Colonic mucosa (tissue), 4 donors: ENCODE results near the gene CDCA5. TPM values are rescaled to one million over a fixed set of nuclear protein-coding genes. Genes with fewer than 3 reads are reported as not detected.

Source experiments
- DNase-seq: peaks from one replicate; pipeline ENCODE4 v3.0.0-alpha.2; 2020
- H3K27ac ChIP-seq: fragments of 200-600 bp; one replicate; pipeline ENCODE4 v1.8.0; 2021
- H3K27me3 ChIP-seq: fragments of 200-600 bp; one replicate; pipeline ENCODE4 v1.8.0; 2021
- H3K36me3 ChIP-seq: fragments of 200-600 bp; one replicate; pipeline ENCODE4 v1.8.0; 2021
- H3K4me1 ChIP-seq: fragments of 200-600 bp; one replicate; pipeline ENCODE4 v1.8.0; 2021; ENCODE audit warnings: mild to moderate bottlenecking
- H3K4me3 ChIP-seq: fragments of 200-600 bp; one replicate; pipeline ENCODE4 v1.8.0; 2021
- H3K9ac ChIP-seq, 2 donors: one replicate each; pipeline ENCODE4 v1.7.0; 2013; ENCODE audit warnings: control low read depth in 2 of 2, low read depth in 2 of 2, low read length in 2 of 2
- H3K9me3 ChIP-seq: fragments of 200-600 bp; one replicate; pipeline ENCODE4 v1.8.0; 2021
- CTCF ChIP-seq: fragments of 200-600 bp; IDR thresholded peaks from one replicate; pipeline ENCODE4 v1.8.0; 2022; ENCODE audit warnings: antibody characterized with exemption, mild to moderate bottlenecking
- intact Hi-C: fragments of 100-400 bp; cut with DNase I; formaldehyde crosslinking; loops from one replicate; pipeline ENCODE4 v1.14.1; 2022
- total RNA-seq, 2 donors: library from RNA; stranded (reverse); fragmentation: NEBNext Ultra II Directional in 1 of 2; extraction: Animal tissue kit (Norgen Biotek cat#: 25700) in 1 of 2; gene quantifications; one replicate each; pipeline ENCODE4 v1.2.1, GENCODE V29; 2021
- donor health status: healthy.
- donor health status: DM: no; HTN: no; CAD: no.
- donor health status: DM: no; HTN: no; CAD: no.

CDCA5 gene
- total RNA-seq, 2 donors from 2014 or later = 9.7 to 51.7 TPM

GRCh38 chr11:65063532-65063931 lies 20.3 kb downstream of the CDCA5 start:
- no peak for DNase-seq
- no peak overlapping the region for H3K27ac ChIP-seq
- H3K27me3 ChIP-seq = no peaks in the 10 kb centered on the region
- intact Hi-C loops = no loop called here
- H3K4me3 ChIP-seq = no peak overlapping the region
- H3K36me3 ChIP-seq = no peaks in the 10 kb centered on the region
- H3K9me3 ChIP-seq = no peaks in the 10 kb centered on the region
- H3K4me1 ChIP-seq = no peaks in the 10 kb centered on the region
- TF ChIP-seq CTCF = no peak
- H3K9ac ChIP-seq = no peak overlapping the region

- Histone ChIP-seq H3K4me1 (no peaks in the 10 kb centered on the region), H3K27ac (no peak overlapping the region), H3K36me3 (no peaks in the 10 kb centered on the region), H3K9me3 (no peaks in the 10 kb centered on the region), H3K27me3 (no peaks in the 10 kb centered on the region), H3K4me3 (no peak overlapping the region), H3K9ac (no peak overlapping the region)
- intact Hi-C loops = no loop called here
- no peak for TF ChIP-seq CTCF
- no peak for DNase-seq
These were observed 22.9 kb downstream of the CDCA5 start for GRCh38 chr11:65060913-65061408.

GRCh38 chr11:65059959-65060824 lies 23.6 kb downstream of the CDCA5 start:
- Histone ChIP-seq H3K36me3 (no peaks in the 10 kb centered on the region), H3K9ac (no peak overlapping the region), H3K4me1 (no peaks in the 10 kb centered on the region), H3K4me3 (no peak overlapping the region), H3K9me3 (no peaks in the 10 kb centered on the region), H3K27me3 (no peaks in the 10 kb centered on the region), H3K27ac (no peak overlapping the region)
- intact Hi-C loops = no loop called here
- DNase-seq = peak; percentile 45
- no peak for TF ChIP-seq CTCF

- no peak for DNase-seq
These were observed 24.3 kb downstream of the CDCA5 start for GRCh38 chr11:65059523-65059922.

More at GRCh38 chr11:65059523-65059922, 24.3 kb downstream of the CDCA5 start:
- Histone ChIP-seq H3K4me3 (no peak overlapping the region), H3K9ac (no peak overlapping the region), H3K27ac (no peak overlapping the region), H3K36me3 (no peaks in the 10 kb centered on the region), H3K9me3 (no peaks in the 10 kb centered on the region), H3K4me1 (no peaks in the 10 kb centered on the region), H3K27me3 (no peaks in the 10 kb centered on the region)
- intact Hi-C loops = no loop called here
- TF ChIP-seq CTCF = no peak
